Ishikawa (cell line): ENCODE data around the gene BIRC2.

Experiments
- CEBPB ChIP-seq: IDR thresholded peaks from 2 replicates; pipeline ENCODE4 v1.6.1; 2012
- CREB1 ChIP-seq: IDR thresholded peaks from 2 replicates; pipeline ENCODE4 v1.6.1; 2012; ENCODE audit warnings: low read depth
- EGR1 ChIP-seq: IDR thresholded peaks from 2 replicates; pipeline ENCODE4 v1.6.1; 2012
- EP300 ChIP-seq: IDR thresholded peaks from 2 replicates; pipeline ENCODE4 v1.6.1; 2012; ENCODE audit warnings: borderline replicate concordance
- NFIC ChIP-seq: IDR thresholded peaks from 2 replicates; pipeline ENCODE4 v1.6.1; 2012
- RAD21 ChIP-seq: IDR thresholded peaks from 2 replicates; pipeline ENCODE4 v1.6.1; 2012; ENCODE audit warnings: low read depth
- REST ChIP-seq: IDR thresholded peaks from 2 replicates; pipeline ENCODE4 v1.6.1; 2012; ENCODE audit warnings: low read depth, mild to moderate bottlenecking
- TAF1 ChIP-seq: IDR thresholded peaks from 2 replicates; pipeline ENCODE4 v1.6.1; 2012; ENCODE audit warnings: low read depth, mild to moderate bottlenecking
- TEAD4 ChIP-seq: IDR thresholded peaks from 2 replicates; pipeline ENCODE4 v1.6.1; 2012

- no peak for TF ChIP-seq TAF1
- TF ChIP-seq REST = no peak
- no peak for TF ChIP-seq RAD21
- TF ChIP-seq NFIC = no peak
- no peak for TF ChIP-seq CREB1
- TF ChIP-seq EP300 = no peak
- no peak for TF ChIP-seq CEBPB
- no peak for TF ChIP-seq TEAD4
- no peak for TF ChIP-seq EGR1
Measured at GRCh38 chr11:102407901-102408300, 60.9 kb downstream of the BIRC2 start.
